Stimulated activated CD4-positive, alpha-beta T cell treated with anti-CD3 and anti-CD28 coated beads, Interleukin-4, amount 100 ng/mL, for 24 hours (primary cell): ENCODE measurements around the gene TAPT1.
"Not testable (repeated sequence)": the region's sequence is repeated elsewhere in the genome, so short reads cannot be mapped to it uniquely, and the experiment has no call there.

Experiments used
- DNase-seq: peaks from one replicate; pipeline ENCODE4 v3.0.0-alpha.2; 2020

Gene TAPT1

GRCh38 chr4:16206848-16207247 lies 19.4 kb downstream of the TAPT1 start:
- no peak for DNase-seq

DNA sequence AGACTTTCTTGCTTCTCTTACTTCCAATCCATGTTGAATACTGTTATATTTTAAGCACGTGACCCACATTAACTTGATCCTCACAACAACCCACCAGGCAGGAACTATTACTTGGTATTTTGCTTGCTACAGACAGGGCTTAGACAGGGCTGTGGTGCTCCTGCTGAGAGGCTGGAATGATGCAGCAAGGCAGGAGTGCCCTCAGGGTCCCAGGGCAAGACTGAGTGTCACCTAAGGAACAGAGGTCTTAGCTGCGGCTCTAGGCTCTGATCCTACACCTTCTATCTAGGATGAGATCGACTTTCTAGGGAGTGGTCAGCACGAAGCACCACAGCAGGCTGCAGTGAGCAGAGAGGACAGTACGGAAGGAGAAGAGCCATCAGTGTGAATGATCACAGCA lies 20.0 kb downstream of the TAPT1 start:
- no peak for DNase-seq

DNA sequence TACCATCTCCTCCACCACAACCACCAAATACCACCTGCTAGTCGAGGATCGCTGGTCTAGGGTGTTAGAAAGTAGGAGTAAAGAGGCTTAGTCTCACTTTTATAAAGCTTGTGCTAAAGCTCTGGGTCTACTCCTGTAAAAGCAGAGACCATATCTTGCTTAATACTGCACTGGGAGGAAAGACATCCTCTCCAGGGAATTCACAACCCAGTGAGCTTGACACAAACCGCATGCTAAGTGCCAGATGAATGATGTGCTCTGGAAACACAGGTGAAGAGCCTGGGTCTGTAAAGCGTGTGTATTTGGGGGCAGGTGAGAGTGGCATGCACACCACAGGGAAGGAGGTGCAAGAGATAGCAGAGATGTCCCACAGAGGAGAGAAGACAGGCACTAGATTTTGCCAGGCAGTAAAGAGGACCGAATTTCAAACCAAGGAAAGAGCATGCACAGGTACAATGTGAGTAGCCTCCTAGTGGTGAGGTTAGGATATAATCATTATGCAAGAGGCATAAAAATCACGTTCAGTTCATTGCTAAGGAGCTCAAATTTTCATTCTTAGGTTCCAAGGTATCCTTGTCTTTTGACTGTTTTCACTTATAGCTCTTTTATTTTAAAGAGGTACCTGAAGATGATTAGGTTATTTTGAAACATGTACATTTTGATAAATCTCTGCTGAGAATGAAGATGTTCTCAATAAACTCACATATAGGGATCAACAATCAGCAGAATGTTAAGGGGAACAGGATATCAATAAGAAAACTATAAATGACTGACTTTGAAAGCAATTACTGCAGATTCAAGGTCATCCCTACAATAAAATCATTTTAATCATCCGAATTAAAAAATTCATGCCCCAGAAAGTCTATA lies 20.7 kb downstream of the TAPT1 start:
- DNase-seq, result no peak

- no peak for DNase-seq
These were observed 21.8 kb downstream of the TAPT1 start for GRCh38 chr4:16204505-16204904.

DNA sequence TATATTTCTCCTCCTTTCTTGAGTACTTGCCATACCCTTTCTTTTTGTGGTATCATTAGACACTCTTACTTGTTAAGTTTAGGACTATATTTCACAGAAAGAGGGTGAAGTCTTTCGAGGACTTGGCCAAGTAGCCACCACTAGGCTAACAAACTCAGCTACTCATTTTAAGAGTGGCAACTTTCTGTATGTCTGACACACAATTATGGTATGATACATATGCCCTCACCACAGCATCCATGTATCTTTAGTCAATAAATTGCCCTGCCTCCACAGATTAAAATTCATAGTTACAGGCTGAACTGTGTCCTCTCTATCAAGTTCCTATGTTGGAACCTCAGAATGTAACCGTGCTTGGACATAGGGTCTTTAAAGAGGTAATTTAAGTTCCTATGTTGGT lies 23.2 kb downstream of the TAPT1 start:
- DNase-seq, result no peak

DNA sequence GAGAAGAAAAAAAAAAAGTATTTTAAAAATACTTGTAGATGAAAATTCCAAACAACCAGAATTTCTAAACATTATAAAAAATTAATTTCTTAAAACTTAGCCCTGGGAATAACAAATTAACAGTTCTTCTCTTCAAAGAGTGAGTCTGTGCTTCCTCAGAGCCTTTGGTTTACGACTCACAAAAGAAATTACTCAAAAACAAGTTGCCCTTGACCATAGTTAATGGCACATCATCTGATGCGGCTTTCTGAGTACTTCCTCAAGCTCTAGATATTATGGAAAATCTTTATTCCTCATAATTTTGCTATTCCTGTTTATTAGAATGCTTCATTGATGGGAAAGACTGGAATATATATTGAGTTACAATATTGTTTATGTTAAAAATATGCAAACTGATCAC lies 23.7 kb downstream of the TAPT1 start:
- no peak for DNase-seq

DNA sequence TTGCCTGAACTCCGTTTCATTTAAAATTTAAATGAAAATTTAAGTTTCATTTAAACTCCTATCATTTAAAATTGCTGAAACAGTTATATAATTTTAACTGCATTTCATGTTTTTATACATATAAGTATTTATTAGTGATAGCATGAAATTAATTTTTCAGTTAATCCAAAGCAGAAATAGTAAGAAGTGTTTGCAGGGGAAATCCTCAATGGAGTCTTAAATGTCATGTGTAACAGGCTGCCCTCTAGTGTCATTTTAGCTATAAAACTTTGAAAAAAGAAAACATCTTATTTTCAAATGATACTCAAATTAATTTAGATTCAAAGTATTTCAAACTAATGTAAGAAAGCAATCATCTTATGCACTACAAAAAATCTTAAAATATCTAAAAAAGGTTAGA lies 27.2 kb downstream of the TAPT1 start:
- no peak for DNase-seq

DNA sequence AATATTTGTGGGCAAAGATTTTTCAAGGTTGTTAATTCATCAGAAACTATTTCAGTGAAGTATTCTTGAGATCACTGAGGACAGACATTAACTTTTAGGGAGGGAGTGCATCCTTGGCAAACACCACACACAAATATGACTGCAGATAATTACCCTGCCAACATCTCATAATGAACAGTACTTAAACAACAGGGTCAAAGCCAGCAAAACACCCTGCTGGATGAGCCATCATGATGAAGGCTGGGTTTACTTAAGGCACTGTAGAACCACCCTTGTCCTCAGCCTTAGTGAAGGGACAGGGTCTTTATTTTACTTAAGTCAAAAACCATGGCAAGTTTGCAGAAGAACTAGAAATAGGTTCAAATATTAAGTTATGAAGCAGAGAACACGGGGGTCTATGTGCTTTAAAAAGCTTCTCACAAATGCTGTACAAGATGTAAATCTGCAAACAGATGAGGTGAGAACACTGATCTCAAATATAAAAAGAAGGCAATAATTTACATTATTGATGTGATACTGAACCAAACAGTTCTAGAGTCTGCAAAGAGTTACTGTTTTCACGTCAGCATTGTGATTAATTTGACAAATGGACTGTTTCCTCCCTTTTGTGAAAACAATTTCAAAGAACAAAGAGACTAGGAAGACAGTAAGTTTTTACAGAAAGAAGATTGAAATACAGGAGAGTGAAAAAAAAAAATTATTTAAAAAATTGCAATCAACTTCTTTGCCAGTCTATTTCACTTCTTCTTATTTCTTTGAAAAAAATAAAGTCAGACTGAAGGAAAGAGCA lies 28.2 kb downstream of the TAPT1 start:
- no peak for DNase-seq

- DNase-seq, result no peak
These were observed 29.5 kb downstream of the TAPT1 start for GRCh38 chr4:16196482-16197393.

DNA sequence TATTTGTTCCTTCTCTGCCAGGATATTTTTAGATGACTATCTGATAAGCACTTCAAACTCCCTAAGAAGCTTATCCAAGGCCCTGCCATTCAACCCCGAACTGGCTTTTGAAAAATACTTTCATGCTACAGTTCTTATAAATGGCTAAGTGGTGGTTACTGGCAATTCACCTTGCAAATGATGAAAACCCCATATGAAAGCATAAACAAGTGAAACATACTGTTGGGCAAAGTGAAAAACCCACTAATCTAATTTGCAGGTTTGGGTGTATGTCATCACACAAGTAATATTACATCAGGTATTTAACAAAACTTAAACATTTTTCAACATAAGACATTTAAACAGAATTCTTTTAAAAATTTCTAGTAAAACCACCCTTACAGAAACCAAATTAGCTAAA lies 31.1 kb downstream of the TAPT1 start:
- DNase-seq, result no peak

GRCh38 chr4:16194798-16195197 lies 31.5 kb downstream of the TAPT1 start:
- not testable (repeated sequence) for DNase-seq

DNA sequence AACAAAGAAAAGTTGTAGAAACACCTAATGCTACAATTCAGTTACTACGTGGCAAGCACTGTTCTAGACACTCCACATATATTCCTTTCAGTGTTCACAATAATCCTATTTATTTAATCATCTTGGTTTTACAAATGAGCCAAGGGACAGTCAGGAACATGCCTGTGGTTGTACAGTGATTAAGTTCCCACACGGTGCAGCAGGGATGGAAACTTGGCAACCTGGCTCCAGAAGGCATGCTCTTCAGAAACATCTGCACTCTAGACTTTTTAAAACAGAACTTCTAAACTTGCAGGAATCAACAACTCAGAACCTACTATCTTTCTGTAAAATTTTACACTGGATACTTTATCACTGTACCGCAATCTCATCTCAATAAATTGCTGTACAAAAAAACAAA lies 32.1 kb downstream of the TAPT1 start:
- DNase-seq, result no peak

GRCh38 chr4:16192631-16193518 lies 33.4 kb downstream of the TAPT1 start:
- no peak for DNase-seq

DNA sequence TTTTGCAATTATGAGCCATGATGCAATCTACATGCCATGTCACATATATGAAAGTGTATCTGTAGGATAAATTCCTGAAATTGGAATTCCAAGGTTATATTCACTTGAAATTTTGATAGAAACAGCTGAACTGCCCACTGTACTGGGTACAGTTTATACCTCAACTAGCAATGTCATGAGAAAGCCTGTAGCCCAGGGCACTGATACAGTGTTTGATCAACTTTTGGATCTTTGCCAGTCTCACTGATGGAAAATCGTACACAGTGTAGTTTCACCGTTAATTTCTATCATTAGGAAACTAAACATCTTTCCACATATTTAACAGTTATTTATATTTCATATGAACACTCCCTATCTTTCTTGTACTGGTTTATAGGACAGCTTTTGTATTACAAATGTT lies 34.2 kb downstream of the TAPT1 start:
- DNase-seq, result no peak

GRCh38 chr4:16187455-16187854 lies 38.8 kb downstream of the TAPT1 start:
- DNase-seq, result no peak

- DNase-seq, result no peak
These were observed 39.3 kb downstream of the TAPT1 start for GRCh38 chr4:16186986-16187385.

DNA sequence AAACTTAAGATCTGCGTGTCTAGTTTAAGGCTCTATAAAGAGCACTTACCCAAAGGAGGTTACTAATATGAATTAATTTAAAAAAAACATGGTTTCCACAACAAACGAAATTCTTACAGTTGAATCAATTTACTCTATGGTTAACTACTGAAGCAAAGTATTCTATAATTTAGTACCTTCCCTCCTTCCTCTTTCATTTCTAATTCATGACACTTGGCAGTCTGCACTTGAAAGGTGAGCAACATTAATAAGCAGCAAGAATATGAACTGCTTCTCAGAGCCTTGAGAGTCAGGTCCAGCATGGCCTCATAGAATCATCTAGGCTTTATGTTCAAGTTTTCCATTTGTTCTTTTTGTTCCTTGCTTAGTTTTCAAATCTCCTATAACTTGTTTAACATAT lies 42.7 kb downstream of the TAPT1 start:
- no peak for DNase-seq

DNA sequence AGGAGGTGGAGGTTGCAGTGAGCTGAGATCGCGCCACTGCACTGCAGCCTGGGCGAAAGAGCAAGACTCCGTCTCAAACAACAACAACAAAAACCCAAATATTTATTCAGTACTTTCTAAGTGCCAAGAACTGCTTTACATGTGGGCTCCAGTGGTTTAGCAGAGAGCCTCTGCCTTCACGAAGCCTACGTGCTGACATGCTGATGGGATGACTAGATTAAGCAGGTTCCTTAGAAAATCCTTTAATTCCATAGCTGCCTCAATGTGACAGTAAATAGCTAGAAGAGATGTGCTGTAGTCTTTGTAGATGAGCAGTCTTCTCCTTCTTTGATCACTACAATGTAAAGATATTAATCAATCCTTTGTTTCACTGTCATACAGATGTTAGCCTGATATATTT lies 49.6 kb downstream of the TAPT1 start:
- DNase-seq, result no peak

DNA sequence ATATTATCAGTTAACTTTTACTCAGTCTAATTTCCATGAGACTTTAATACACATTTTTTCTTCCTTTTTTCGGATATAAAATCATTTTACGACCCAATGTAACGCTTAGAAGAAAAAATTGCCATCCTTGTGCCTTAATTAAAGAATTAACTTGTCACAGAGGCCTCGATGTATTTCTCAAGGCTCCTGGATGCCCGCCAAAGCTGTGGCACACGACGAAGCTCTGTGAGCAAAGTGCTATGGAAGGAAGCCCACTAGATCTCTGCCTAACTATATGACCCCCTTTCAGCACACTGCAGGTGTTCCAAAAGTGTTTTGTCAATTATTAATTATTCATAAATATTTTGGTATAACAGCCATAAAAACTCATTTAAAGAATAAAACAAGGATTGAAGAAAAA lies 54.4 kb downstream of the TAPT1 start:
- DNase-seq, result no peak

DNA sequence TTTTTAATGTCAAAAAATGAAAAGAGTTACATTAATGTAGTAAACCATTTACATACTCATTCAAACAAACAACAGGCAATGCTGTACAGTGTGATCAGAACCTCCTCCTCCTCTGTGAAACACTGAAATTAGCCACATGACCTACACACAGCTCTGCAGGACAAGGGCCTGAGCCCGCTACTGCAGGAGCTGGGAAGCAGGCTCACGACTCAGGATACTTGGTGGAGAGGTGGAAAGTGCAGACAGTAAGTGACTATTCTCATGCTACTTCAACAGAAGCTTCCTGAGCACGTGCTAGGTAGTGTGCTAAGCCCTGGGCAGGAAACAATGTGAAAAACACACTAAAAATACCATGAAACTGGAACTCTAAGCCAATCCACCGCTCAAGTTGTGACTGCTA lies 56.8 kb downstream of the TAPT1 start:
- no peak for DNase-seq

- no peak for DNase-seq
These were observed 57.4 kb downstream of the TAPT1 start for GRCh38 chr4:16168710-16169388.

- DNase-seq, result no peak
These were observed 58.1 kb downstream of the TAPT1 start for GRCh38 chr4:16168144-16168543.
